SK-N-SH (cell line): Measurements from ENCODE around the gene ARHGEF19. TPM values are rescaled to one million over a fixed set of nuclear protein-coding genes. Genes with fewer than 3 reads are reported as not detected.

Experiments used
- CTCF ChIA-PET: fragments of 300-600, 350-600 bp; formaldehyde crosslinking; extraction: SDS; loops from one replicate; lab custom pipeline; 2021; lab: Yijun Ruan, JAX
- POLR2A ChIA-PET: fragments of 350-600 bp; sonication (Branson Sonifier 250); formaldehyde crosslinking; extraction: SDS; loops from one replicate; lab custom pipeline; 2020; ENCODE audit warnings: antibody characterized with exemption, inconsistent platforms; lab: Yijun Ruan, JAX
- DNase-seq: peaks from one replicate; pipeline ENCODE4 v3.0.0; 2012
- H2AFZ ChIP-seq: fragments of 200-600 bp; sonication (generic); 2 replicates; pipeline ENCODE4 v1.8.1; 2016; ENCODE audit warnings: antibody characterized with exemption, mild to moderate bottlenecking, low read depth
- H3F3A ChIP-seq: fragments of 200-600 bp; sonication (generic); replicated peaks from 2 replicates; pipeline ENCODE3; 2016; ENCODE audit warnings: antibody characterized with exemption, mild to moderate bottlenecking; ENCODE audit not compliant: insufficient read depth
- H3K27ac ChIP-seq, 2 experiments: fragments of 200-500 bp in 1 of 2; fragments of 200-600 bp in 1 of 2; sonication (Bioruptor generic) in 1 of 2; sonication (generic), shearing (Covaris generic) in 1 of 2; 2 replicates each; pipeline versions ENCODE4 v1.5.1 to v1.6.1; 2014 to 2016; ENCODE audit warnings: low read depth in 2 of 2, inconsistent platforms in 1 of 2, low read length in 1 of 2, mild to moderate bottlenecking in 1 of 2, mixed read lengths in 1 of 2
- H3K27me3 ChIP-seq: fragments of 200-600 bp; sonication (generic), shearing (Covaris generic); 2 replicates; pipeline ENCODE4 v1.6.1; 2016; ENCODE audit warnings: mixed run types; ENCODE audit not compliant: insufficient read depth
- H3K36me3 ChIP-seq, 2 experiments: fragments of 200-500 bp in 1 of 2; fragments of 200-600 bp in 1 of 2; sonication (Bioruptor generic) in 1 of 2; sonication (generic) in 1 of 2; replicated peaks in 1 of 2; 2 replicates each; pipeline versions ENCODE3 to v1.5.1; 2014 to 2016; ENCODE audit warnings: low read length in 1 of 2, mild to moderate bottlenecking in 1 of 2; ENCODE audit not compliant: insufficient read depth in 2 of 2, control insufficient read depth in 1 of 2
- H3K4me1 ChIP-seq, 2 experiments: fragments of 200-500 bp in 1 of 2; fragments of 200-600 bp in 1 of 2; sonication (Bioruptor generic) in 1 of 2; sonication (generic), shearing (Covaris generic) in 1 of 2; 2 replicates each; pipeline versions ENCODE4 v1.5.1 to v1.6.1; 2014 to 2016; ENCODE audit warnings: low read depth in 1 of 2, low read length in 1 of 2, mixed run types in 1 of 2; ENCODE audit not compliant: insufficient read depth in 2 of 2, control insufficient read depth in 1 of 2
- H3K4me2 ChIP-seq: fragments of 200-600 bp; sonication (generic), shearing (Covaris generic); 2 replicates; pipeline ENCODE4 v1.6.1; 2017; ENCODE audit warnings: mixed run types
- H3K4me3 ChIP-seq, 2 experiments: fragments of 200-500 bp in 1 of 2; fragments of 200-600 bp in 1 of 2; sonication (Bioruptor generic) in 1 of 2; sonication (generic), shearing (Covaris generic) in 1 of 2; 2 replicates each; pipeline versions ENCODE4 v1.5.1 to v1.8.1; 2014 to 2016; ENCODE audit warnings: low read depth in 2 of 2, inconsistent platforms in 1 of 2, low read length in 1 of 2, mild to moderate bottlenecking in 1 of 2, mixed read lengths in 1 of 2, moderate library complexity in 1 of 2
- H3K79me2 ChIP-seq: fragments of 200-600 bp; sonication (generic); 2 replicates; pipeline ENCODE4 v1.8.1; 2017; ENCODE audit warnings: mild to moderate bottlenecking; ENCODE audit not compliant: insufficient read depth
- H3K9ac ChIP-seq: fragments of 200-600 bp; sonication (generic); 2 replicates; pipeline ENCODE4 v1.6.1; 2017; ENCODE audit warnings: mixed run types
- H3K9me2 ChIP-seq: fragments of 200-600 bp; sonication (generic); 2 replicates; pipeline ENCODE4 v1.6.1; 2017; ENCODE audit warnings: mixed run types
- H3K9me3 ChIP-seq: fragments of 200-600 bp; sonication (generic); 2 replicates; pipeline ENCODE4 v1.6.1; 2017; ENCODE audit warnings: mixed run types, mild to moderate bottlenecking, moderate library complexity
- H4K20me1 ChIP-seq: fragments of 200-600 bp; sonication (generic); 2 replicates; pipeline ENCODE4 v1.6.1; 2017; ENCODE audit warnings: mild to moderate bottlenecking, mixed run types; ENCODE audit not compliant: insufficient read depth
- CHD2 ChIP-seq: fragments of 150-350 bp; IDR thresholded peaks from 2 replicates; pipeline ENCODE4 v1.6.1; 2018; ENCODE audit warnings: low read length; ENCODE audit not compliant: partially characterized antibody
- FOXM1 ChIP-seq: IDR thresholded peaks from 2 replicates; pipeline ENCODE4 v1.4.0; 2012; ENCODE audit warnings: low read depth, mild to moderate bottlenecking
- GATA2 ChIP-seq: sonication (generic); formaldehyde crosslinking; IDR thresholded peaks from 2 replicates; pipeline ENCODE4 v1.5.0; 2020; ENCODE audit warnings: mild to moderate bottlenecking, missing genetic modification reagents
- MEF2A ChIP-seq: IDR thresholded peaks from 2 replicates; pipeline ENCODE4 v1.4.0; 2012; ENCODE audit warnings: low read depth, borderline replicate concordance
- NFIC ChIP-seq: IDR thresholded peaks from 2 replicates; pipeline ENCODE4 v1.4.0; 2012; ENCODE audit warnings: borderline replicate concordance
- NRF1 ChIP-seq: IDR thresholded peaks from 2 replicates; pipeline ENCODE4 v1.6.1; 2012; ENCODE audit warnings: low read depth, mild to moderate bottlenecking, low read length
- REST ChIP-seq: IDR thresholded peaks from 2 replicates; pipeline ENCODE4 v1.6.1; 2012; ENCODE audit warnings: mild to moderate bottlenecking, low read depth, low read length, moderate library complexity
- RXRA ChIP-seq: IDR thresholded peaks from 2 replicates; pipeline ENCODE4 v1.4.0; 2012; ENCODE audit warnings: low read depth, mild to moderate bottlenecking, borderline replicate concordance
- WGBS: methylation state at CpG from one replicate; pipeline ENCODE4 v1.1.6; 2017; ENCODE audit warnings: low lambda C conversion rate; 5-methylcytosine and 5-hydroxymethylcytosine counted together
- polyA plus RNA-seq, 3 experiments: library from polyadenylated mRNA; depleted of rRNA; stranded (reverse); fragments of >200 nt; gene quantifications; 2 replicates each; pipeline ENCODE4 v1.2.3, GENCODE V29; 2012
- TF ChIP-seq, protein P1 (sequence below): IDR thresholded peaks from 2 replicates; pipeline ENCODE4 v1.4.0; 2012; ENCODE audit warnings: low read depth
- TF ChIP-seq, protein P2 (sequence below): IDR thresholded peaks from 2 replicates; pipeline ENCODE4 v1.4.0; 2012; ENCODE audit warnings: low read depth, borderline replicate concordance

ARHGEF19 gene
- polyA plus RNA-seq, 1 of the 3 experiments (the other 2 are of a cell fraction): 11.5 TPM

DNA sequence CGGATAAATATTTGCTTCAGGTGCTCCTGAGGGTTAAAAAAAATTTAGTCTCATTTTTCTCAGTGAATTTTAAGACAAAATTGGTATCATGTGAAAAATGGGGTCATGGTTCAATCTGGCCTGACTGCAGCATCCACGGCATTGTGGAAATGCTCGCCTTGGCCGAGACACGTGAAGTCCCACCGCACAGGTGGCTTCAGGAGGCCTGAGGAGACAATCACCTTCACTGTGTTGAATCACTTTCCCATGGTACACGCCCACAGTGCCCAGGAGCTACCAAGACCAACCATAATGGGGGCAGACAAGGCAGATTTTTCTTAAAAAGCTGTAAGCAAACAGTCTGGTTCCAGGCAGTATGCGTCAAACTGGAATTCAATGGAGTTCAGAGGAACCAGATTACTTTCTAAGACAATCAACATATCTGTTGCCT is 35.6 kb upstream of the ARHGEF19 start:
- WGBS: 86% methylated on average over 8 of the region's 8 CpGs
- Histone ChIP-seq H3K27me3 (no peaks in the 10 kb centered on the region), H3K4me1 (peaks cover 23 to 55% of the 10 kb centered on the region in 2 experiments), H3K9ac (no peak overlapping the region), H3K9me2 (no peaks in the 10 kb centered on the region), H3K27ac (peak overlapping the region; percentile 70 to 99), H2AFZ (no peak overlapping the region), H3K4me2 (0 out of 2 replicates have a peak overlapping the region, but pooled peaks have one; percentile 30), H3K9me3 (no peaks in the 10 kb centered on the region), H3F3A (peaks cover 14% of the 10 kb centered on the region), H4K20me1 (no peaks in the 10 kb centered on the region), H3K36me3 (peaks cover 7 to 37% of the 10 kb centered on the region in 2 experiments), H3K4me3 (no peak overlapping the region), H3K79me2 (no peaks in the 10 kb centered on the region)
- no peak for DNase-seq
- no peak for TF ChIP-seq RXRA
- TF ChIP-seq CHD2: no peak
- no peak for TF ChIP-seq NRF1
- no peak for TF ChIP-seq NFIC
- no peak for TF ChIP-seq REST
- TF ChIP-seq GATA2 (CRISPR knock-in tag): no peak
- TF ChIP-seq, protein P1, sequence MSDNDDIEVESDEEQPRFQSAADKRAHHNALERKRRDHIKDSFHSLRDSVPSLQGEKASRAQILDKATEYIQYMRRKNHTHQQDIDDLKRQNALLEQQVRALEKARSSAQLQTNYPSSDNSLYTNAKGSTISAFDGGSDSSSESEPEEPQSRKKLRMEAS: no peak
- TF ChIP-seq MEF2A: no peak
- TF ChIP-seq, protein P2, sequence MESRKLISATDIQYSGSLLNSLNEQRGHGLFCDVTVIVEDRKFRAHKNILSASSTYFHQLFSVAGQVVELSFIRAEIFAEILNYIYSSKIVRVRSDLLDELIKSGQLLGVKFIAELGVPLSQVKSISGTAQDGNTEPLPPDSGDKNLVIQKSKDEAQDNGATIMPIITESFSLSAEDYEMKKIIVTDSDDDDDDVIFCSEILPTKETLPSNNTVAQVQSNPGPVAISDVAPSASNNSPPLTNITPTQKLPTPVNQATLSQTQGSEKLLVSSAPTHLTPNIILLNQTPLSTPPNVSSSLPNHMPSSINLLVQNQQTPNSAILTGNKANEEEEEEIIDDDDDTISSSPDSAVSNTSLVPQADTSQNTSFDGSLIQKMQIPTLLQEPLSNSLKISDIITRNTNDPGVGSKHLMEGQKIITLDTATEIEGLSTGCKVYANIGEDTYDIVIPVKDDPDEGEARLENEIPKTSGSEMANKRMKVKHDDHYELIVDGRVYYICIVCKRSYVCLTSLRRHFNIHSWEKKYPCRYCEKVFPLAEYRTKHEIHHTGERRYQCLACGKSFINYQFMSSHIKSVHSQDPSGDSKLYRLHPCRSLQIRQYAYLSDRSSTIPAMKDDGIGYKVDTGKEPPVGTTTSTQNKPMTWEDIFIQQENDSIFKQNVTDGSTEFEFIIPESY: no peak
- no peak for TF ChIP-seq FOXM1
- ChIA-PET POLR2A (interaction anchor here (0.6 to 1.3 kb wide), 5 partner anchors 31 to 169 kb away, joined by 3 to 5 read pairs (median 4); partner anchors contain the start of gene FBXO42), CTCF (interaction anchor here (0.6 to 3.0 kb wide), 15 partner anchors 9 to 175 kb away, joined by 3 to 28 read pairs (median 5); partner anchors contain the start of genes CPLANE2, FAM131C and FBXO42)
